K562 (cell line): ENCODE results near the gene MGAT1. TPM values are rescaled to one million over a fixed set of nuclear protein-coding genes. Genes with fewer than 3 reads are reported as not detected.
A peak's percentile ranks its signal among the peaks of the same experiment; 100 is the strongest.

Experiments
- ADNP ChIP-seq: fragments of 200-800 bp; sonication (Bioruptor generic); IDR thresholded peaks from 2 replicates; pipeline ENCODE4 v1.6.1; 2016; ENCODE audit warnings: missing genetic modification characterization, missing compliant biosample characterization
- ATF6 ChIP-seq: sonication (generic); formaldehyde crosslinking; IDR thresholded peaks from 2 replicates; pipeline ENCODE4 v1.4.0; 2020; ENCODE audit warnings: mild to moderate bottlenecking, missing genetic modification reagents
- CHCHD3 ChIP-seq: fragments of 250-450 bp; sonication (Bioruptor Pico); IDR thresholded peaks from 2 replicates; pipeline ENCODE4 v2.1.2; 2022; ENCODE audit warnings: mild to moderate bottlenecking
- CSDE1 ChIP-seq, 2 experiments: fragments of 450-650 bp; IDR thresholded peaks; 2 replicates each; pipeline ENCODE4 v1.6.1; 2016; ENCODE audit warnings: mild to moderate bottlenecking in 1 of 2
- DIDO1 ChIP-seq: fragments of 450-650 bp; IDR thresholded peaks from 2 replicates; pipeline ENCODE4 v1.6.1; 2016; ENCODE audit warnings: low read depth, missing biosample characterization, missing genetic modification characterization
- DPF2 ChIP-seq: fragments of 450-650 bp; IDR thresholded peaks from 2 replicates; pipeline ENCODE4 v1.6.1; 2016
- EHMT2 ChIP-seq: fragments of 450-650 bp; IDR thresholded peaks from 2 replicates; pipeline ENCODE4 v1.6.1; 2018; ENCODE audit warnings: antibody characterized with exemption
- ETS1 ChIP-seq: conservative IDR thresholded peaks from 2 replicates; pipeline ENCODE4 v1.6.1; 2011; ENCODE audit warnings: low read depth, mild to moderate bottlenecking, low read length; ENCODE audit not compliant: control insufficient read depth
- FUS ChIP-seq: fragments of 200-400 bp; formaldehyde crosslinking; optimal IDR thresholded peaks from 2 replicates; pipeline ENCODE3; 2017; ENCODE audit warnings: low read depth, low read length
- MBD2 ChIP-seq: sonication (generic); IDR thresholded peaks from 2 replicates; pipeline ENCODE4 v1.6.1; 2016; ENCODE audit warnings: low read depth, borderline replicate concordance
- MYNN ChIP-seq, 2 experiments: sonication (generic); formaldehyde crosslinking in 1 of 2; IDR thresholded peaks; 2 replicates each; pipeline versions ENCODE4 v1.5.0 to v1.6.1; 2016 to 2020; ENCODE audit warnings: antibody characterized with exemption in 1 of 2, missing genetic modification reagents in 1 of 2
- NBN ChIP-seq: fragments of 450-650 bp; IDR thresholded peaks from 2 replicates; pipeline ENCODE4 v1.6.1; 2016; ENCODE audit warnings: low read depth, mild to moderate bottlenecking
- POLR2H ChIP-seq: IDR thresholded peaks from 2 replicates; pipeline ENCODE4 v1.6.1; 2016; ENCODE audit warnings: missing genetic modification characterization, low read depth, mild to moderate bottlenecking, control low read depth, missing compliant biosample characterization, moderate library complexity
- RBBP5 ChIP-seq: fragments of 200-600 bp; sonication (generic); IDR thresholded peaks from 2 replicates; pipeline ENCODE4 v1.6.1; 2012; ENCODE audit warnings: borderline replicate concordance, mild to moderate bottlenecking, low read length, control low read depth, inconsistent platforms; ENCODE audit not compliant: insufficient read depth, poor library complexity, severe bottlenecking
- SAFB ChIP-seq: fragments of 200-400 bp; formaldehyde crosslinking; IDR thresholded peaks from 2 replicates; pipeline ENCODE4 v1.6.1; 2017; ENCODE audit warnings: low read depth, low read length, borderline replicate concordance
- SIX5 ChIP-seq, 2 experiments: IDR thresholded peaks; 2 replicates each; pipeline ENCODE4 v1.6.1; 2011; ENCODE audit warnings: low read length in 2 of 2, borderline replicate concordance in 1 of 2, low read depth in 1 of 2, mild to moderate bottlenecking in 1 of 2, moderate library complexity in 1 of 2; ENCODE audit not compliant: insufficient read depth in 1 of 2
- SMAD4 ChIP-seq: fragments of 250-450 bp; sonication (Bioruptor Pico); conservative IDR thresholded peaks from 2 replicates; pipeline ENCODE4 v1.8.0; 2021; ENCODE audit warnings: inconsistent platforms, mild to moderate bottlenecking, moderate library complexity
- SMARCC2 ChIP-seq: fragments of 450-650 bp; IDR thresholded peaks from 2 replicates; pipeline ENCODE4 v1.6.1; 2017; ENCODE audit warnings: antibody characterized with exemption, moderate library complexity, mild to moderate bottlenecking, low read depth
- TAF7 ChIP-seq: fragments of 450-650 bp; IDR thresholded peaks from 2 replicates; pipeline ENCODE4 v1.6.1; 2016; ENCODE audit warnings: missing genetic modification characterization, missing compliant biosample characterization
- TGIF2 ChIP-seq: sonication (generic); formaldehyde crosslinking; IDR thresholded peaks from 2 replicates; pipeline ENCODE4 v1.8.1; 2022; ENCODE audit warnings: mild to moderate bottlenecking, missing genetic modification reagents, moderate library complexity
- TRIM28 ChIP-seq: fragments of 450-650 bp; IDR thresholded peaks from 2 replicates; pipeline ENCODE4 v1.6.1; 2017
- ZNF212 ChIP-seq: fragments of 450-650 bp; formaldehyde crosslinking; IDR thresholded peaks from 2 replicates; pipeline ENCODE4 v1.4.0; 2020; ENCODE audit warnings: mild to moderate bottlenecking
- ZNF217 ChIP-seq: sonication (generic); formaldehyde crosslinking; IDR thresholded peaks from 2 replicates; pipeline ENCODE4 v1.8.0; 2022; ENCODE audit warnings: mild to moderate bottlenecking, missing genetic modification reagents
- ZNF24 ChIP-seq: fragments of 450-650 bp; IDR thresholded peaks from 2 replicates; pipeline ENCODE4 v1.6.1; 2016
- ZNF263 ChIP-seq: sonication (generic); formaldehyde crosslinking; IDR thresholded peaks from 2 replicates; pipeline ENCODE4 v1.8.0; 2022; ENCODE audit warnings: mild to moderate bottlenecking, missing genetic modification reagents, borderline replicate concordance
- ZNF347 ChIP-seq: fragments of 450-650 bp; formaldehyde crosslinking; IDR thresholded peaks from 2 replicates; pipeline ENCODE4 v1.4.0; 2020; ENCODE audit warnings: low read depth, mild to moderate bottlenecking, moderate library complexity
- ZNF668 ChIP-seq: fragments of 250-450 bp; sonication (Bioruptor Pico); IDR thresholded peaks from 2 replicates; pipeline ENCODE4 v1.8.0; 2022; ENCODE audit warnings: mild to moderate bottlenecking, inconsistent platforms
- ZNF785 ChIP-seq: fragments of 250-450 bp; sonication (Bioruptor Pico); IDR thresholded peaks from 2 replicates; pipeline ENCODE4 v1.4.0; 2020; ENCODE audit warnings: mild to moderate bottlenecking
- polyA plus RNA-seq, 8 experiments: library from polyadenylated mRNA; depleted of rRNA in 4 of 8; stranded (reverse) in 5 of 8; unstranded in 3 of 8; fragments of >200 nt; fragmentation: Nextera tagmentation in 2 of 8; fragmentation: Illumina TruSeq in 1 of 8; extraction: Ambion mirVana in 2 of 8; extraction: Trizol in 1 of 8; gene quantifications; 2 replicates each; pipeline versions ENCODE4 v1.2.1 to v1.2.3, GENCODE V29; 2011 to 2014; ENCODE audit warnings: inconsistent platforms in 1 of 8, missing spikeins in 1 of 8
- total RNA-seq, 7 experiments: library from RNA; depleted of rRNA in 6 of 7; stranded (reverse); fragments of >200 nt in 6 of 7; fragmentation: Illumina TruSeq in 2 of 7; extraction: Trizol in 2 of 7; gene quantifications; 2 replicates each; pipeline versions ENCODE4 v1.2.1 to v1.2.3, GENCODE V29; 2011 to 2021; ENCODE audit warnings: low replicate concordance in 1 of 7

Gene MGAT1
- total and polyA plus RNA-seq, 9 of the 15 experiments (the other 6 are each of a cell fraction or from before 2014, with no cell fraction given): 3.9 to 82.7 (median 44.5) TPM

- TF ChIP-seq DPF2: peak; percentile 68
- peak; percentile 76 for TF ChIP-seq RBBP5
- TF ChIP-seq SMARCC2: no peak
- peak; percentile 44; the same call in 1 of the 2 replicates for TF ChIP-seq MYNN (IDR thresholded peaks at IDR 0.05)
- TF ChIP-seq MYNN (CRISPR knock-in tag; IDR thresholded peaks at IDR 0.05): no peak
- peak; percentile 70 for TF ChIP-seq SMAD4 (CRISPR knock-in tag)
- no peak for TF ChIP-seq ZNF347 (CRISPR knock-in tag)
- 0 out of 4 replicates have a peak, but pooled peaks of 1 of the 2 experiments have one; percentile 20 for TF ChIP-seq CSDE1 (IDR thresholded peaks at IDR 0.05)
- no peak; the same call in 1 of the 2 replicates for TF ChIP-seq MBD2
- TF ChIP-seq ZNF668 (CRISPR knock-in tag): no peak
- TF ChIP-seq ETS1: 0 out of 2 replicates have a peak, but pooled peaks have one; percentile 32
- peak; percentile 81; the same call in 1 of the 2 replicates for TF ChIP-seq TAF7 (tag)
- no peak for TF ChIP-seq ATF6 (CRISPR knock-in tag)
- no peak for TF ChIP-seq ADNP (tag)
- TF ChIP-seq NBN: peak; percentile 73
- TF ChIP-seq POLR2H (tag): peak; percentile 81
- no peak for TF ChIP-seq ZNF24
- no peak for TF ChIP-seq ZNF212 (CRISPR knock-in tag)
- no peak for TF ChIP-seq FUS
- no peak for TF ChIP-seq ZNF217 (CRISPR knock-in tag)
- TF ChIP-seq EHMT2: peak; percentile 65; the same call in 1 of the 2 replicates
- 0 out of 2 replicates have a peak, but pooled peaks have one; percentile 39 for TF ChIP-seq ZNF263 (CRISPR knock-in tag)
- TF ChIP-seq SIX5 (IDR thresholded peaks at IDR 0.05; ENCODE audit: borderline replicate concordance in 1 of 2, insufficient read depth in 1 of 2, low read depth in 1 of 2, low read length in 2 of 2): no peak
- TF ChIP-seq CHCHD3 (CRISPR knock-in tag): no peak
- TF ChIP-seq TGIF2 (CRISPR knock-in tag): no peak
- TF ChIP-seq DIDO1 (tag): peak; percentile 68; the same call in 1 of the 2 replicates
- TF ChIP-seq ZNF785: no peak
- TF ChIP-seq SAFB: no peak
- peak; percentile 32; the same call in 1 of the 2 replicates for TF ChIP-seq TRIM28
Measured at GRCh38 chr5:180810210-180810958, 7.8 kb upstream of the MGAT1 start (continued).
